HG03571 (cell line): ENCODE measurements around the gene CDK18.

ENCODE experiments used
- ATAC-seq: cut with Tn5 transposase; IDR thresholded peaks from one replicate; pipeline ENCODE4 v1.9.1; 2021; ENCODE audit not compliant: unreplicated experiment

The CDK18 gene

DNA sequence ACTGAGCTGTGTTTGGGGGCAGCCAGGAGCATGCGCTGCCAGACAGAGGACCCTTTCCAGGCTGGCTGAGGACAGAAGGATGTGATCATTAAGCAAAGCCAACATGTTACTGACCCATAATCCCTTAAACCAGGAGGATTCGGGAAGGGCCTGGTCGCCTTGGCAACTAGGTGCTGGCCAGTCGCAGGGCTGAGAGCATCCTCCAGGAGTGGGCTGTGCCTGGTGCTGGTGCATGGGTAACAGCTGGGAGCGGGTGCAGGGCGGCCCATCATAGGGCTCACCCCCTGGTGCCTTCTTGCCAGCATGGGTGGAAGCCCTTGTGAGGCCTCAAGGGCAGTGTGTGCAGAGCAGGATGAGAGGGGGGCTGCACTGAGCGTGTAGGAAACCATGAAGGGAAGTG lies 17.2 kb downstream of the CDK18 start:
- no peak for ATAC-seq

DNA sequence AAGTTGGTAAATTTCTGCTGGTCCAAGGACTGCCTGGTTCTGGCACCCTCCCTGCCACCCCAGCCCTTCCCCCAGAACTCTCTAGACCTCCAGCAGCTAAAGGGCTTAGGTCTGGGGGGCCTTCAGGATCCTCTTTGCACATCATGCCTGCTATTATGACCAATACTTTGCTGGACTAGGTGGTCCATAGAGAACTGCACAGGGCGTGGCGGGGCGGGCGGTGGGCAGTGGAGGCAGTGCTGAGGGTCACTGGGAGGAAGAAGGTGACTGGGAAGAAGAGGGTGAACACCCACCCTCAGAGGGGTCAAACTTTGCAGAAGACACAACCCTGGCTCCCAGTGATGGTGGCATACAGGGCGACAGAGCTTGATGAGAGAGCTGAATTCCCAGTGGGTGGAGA lies 18.2 kb downstream of the CDK18 start:
- ATAC-seq = no peak

DNA sequence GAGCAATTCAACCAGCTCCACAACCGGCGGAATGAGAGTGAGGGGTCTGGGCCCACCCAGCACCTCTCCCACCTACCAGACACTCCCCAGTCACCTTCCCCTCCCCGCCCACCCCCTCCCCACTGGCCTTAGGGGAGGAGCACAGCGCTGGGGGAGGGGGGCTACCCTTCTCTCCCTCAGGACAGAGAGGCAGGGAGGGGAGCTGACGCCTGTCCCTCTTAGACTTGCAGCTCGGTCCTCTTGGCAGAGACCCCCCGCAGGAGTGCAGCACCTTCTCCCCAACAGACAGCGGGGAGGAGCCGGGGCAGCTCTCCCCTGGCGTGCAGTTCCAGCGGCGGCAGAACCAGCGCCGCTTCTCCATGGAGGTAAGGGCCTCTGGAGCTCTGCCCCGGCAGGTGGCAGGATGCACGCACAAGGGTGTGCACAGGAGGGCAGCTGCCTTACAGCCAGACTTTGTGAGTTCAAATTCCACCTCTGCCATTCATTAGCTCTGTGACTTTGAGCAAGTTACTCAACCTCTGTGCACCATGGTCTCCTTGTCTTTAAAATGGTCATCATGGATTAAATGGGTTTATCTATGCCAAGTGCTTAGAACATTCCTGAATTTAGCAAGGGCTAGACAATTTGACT lies 18.9 kb downstream of the CDK18 start:
- no peak for ATAC-seq

DNA sequence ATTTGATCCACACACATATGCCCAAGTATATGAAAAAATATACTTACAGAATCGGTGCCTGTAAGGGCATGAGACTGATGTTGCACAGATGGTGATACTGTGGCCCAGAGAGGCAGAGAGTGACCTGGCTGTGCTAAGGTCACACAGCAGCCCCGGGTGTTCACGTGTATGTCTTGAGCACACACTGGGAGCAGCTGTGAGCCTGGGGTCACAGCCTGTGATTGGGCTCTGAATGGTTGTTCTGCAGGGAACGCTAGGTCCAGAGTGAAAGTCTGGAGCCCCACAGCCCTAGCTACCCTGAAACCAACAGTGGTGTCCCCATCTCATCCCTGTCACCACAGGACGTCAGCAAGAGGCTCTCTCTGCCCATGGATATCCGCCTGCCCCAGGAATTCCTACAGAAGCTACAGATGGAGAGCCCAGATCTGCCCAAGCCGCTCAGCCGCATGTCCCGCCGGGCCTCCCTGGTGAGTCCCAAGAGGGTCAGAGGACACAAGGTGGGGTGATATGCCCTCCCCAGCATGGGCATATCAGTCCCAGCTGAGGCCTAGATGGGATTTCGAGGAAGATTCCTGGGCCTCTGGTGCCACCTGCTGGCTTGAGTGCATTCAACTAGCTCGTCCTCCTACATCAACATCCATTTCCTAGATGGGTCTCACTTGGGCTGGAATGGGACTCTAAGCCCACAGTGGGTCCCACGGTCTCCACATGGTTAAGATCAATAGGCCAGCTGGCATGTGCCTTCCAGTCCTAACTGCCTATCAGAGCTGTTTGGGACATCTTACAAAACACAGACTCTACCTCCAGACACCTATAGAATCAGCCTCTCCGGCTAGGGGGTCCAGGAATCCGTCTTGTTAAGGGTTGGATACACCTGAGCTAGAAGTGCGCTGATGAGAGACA lies 19.7 kb downstream of the CDK18 start:
- ATAC-seq = no peak

DNA sequence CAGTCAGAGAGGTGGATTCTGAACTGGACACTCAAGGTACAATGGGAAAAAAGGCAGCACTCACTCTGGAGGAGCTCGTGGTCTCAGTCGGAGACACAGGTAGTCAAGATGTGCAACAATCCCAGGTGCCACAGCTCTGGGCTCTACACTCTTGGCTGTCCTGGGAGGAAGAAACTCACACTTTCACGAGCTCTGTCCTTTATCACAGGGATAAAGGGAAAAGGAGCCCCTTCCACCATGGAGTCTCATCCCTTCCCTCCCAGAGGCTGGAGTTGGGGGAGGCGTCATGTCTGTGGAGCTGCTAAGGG lies 20.3 kb downstream of the CDK18 start:
- ATAC-seq = no peak

DNA sequence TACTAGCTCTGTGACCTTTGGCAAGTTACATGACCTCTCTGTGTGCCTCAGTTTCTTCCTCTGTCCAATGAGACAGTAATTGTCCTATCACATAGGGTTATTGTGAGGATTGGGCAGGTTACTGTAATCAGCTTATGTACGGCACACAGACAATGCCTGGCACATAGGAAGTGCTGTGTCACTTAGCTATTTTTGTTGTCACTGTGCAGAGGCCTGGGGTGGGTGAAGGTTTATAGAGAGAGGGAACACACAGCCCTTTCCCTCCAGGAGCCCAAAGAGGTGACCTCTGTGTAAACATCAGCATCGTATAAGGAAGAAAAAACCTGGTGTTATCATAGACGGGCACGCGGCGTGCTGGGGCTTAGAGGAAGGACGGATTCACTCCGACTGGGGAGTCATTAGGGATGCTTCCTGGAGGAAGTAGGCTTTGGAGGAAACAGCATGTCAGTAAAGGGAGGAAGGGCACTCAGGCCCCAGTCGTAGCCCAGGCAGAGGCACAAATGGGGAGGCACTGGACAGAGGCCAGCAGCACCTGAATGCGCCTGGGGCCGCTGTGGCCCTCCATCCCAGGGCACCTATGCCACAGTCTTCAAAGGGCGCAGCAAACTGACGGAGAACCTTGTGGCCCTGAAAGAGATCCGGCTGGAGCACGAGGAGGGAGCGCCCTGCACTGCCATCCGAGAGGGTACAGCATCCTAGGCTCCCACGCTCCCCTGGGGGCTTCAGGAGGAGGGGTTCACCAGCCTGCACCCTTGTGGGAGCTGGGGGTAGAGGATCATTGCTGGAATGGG lies 21.2 kb downstream of the CDK18 start:
- no peak for ATAC-seq

DNA sequence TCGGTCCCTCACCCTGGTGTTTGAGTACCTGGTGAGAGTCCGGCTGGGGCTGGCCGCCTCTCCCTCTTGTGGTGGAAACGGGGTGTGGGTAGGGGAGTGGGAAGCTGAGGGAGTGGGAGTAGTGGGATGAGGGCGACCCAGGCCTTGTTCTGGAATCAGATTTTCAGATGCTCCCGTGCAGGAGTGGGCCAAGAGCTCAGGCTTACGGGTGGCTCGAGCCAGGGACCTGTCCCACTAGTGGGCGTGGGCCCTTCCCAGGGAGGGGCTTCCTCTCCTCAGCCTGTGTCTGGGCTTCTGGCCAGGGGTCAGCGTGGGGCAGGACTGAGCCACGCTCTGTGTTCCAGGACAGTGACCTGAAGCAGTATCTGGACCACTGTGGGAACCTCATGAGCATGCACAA lies 22.0 kb downstream of the CDK18 start:
- ATAC-seq = no peak

DNA sequence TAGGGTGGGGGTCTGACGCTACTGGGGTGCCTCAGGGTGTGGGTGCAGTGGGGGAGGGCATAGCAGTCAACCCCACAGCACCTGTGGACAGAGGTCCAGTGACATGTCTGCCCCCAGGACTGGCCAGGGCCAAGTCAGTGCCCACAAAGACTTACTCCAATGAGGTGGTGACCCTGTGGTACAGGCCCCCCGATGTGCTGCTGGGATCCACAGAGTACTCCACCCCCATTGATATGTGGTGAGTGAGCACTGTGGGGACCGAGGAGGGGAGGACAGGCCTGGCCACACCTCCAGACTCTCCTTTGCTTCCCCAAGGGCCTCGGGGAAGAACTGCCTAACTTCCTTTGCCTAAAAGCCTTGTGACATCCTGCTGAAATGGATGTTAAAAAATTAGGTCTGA lies 23.5 kb downstream of the CDK18 start:
- ATAC-seq = no peak

DNA sequence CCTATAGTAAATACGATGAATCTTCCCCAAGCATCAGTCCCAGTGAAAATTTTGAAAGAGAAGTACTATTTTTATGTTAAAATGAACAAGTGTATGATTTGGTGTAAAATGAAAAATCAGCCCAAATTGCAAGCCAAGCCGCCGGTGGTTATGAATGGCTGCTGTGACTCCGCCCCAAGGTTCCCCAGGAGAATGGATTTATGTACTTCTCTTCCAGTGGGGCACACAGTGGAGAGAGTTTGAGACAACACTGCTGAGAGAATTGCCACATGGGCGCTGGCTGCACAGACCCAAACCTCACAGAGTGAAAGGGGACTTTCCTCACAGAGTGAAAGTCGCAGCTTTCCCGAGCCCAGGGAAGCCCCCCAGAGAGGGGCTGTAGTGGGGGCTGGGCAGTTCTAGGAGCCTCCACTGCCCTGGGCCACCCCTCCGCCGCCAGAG lies 24.0 kb downstream of the CDK18 start:
- no peak for ATAC-seq

DNA sequence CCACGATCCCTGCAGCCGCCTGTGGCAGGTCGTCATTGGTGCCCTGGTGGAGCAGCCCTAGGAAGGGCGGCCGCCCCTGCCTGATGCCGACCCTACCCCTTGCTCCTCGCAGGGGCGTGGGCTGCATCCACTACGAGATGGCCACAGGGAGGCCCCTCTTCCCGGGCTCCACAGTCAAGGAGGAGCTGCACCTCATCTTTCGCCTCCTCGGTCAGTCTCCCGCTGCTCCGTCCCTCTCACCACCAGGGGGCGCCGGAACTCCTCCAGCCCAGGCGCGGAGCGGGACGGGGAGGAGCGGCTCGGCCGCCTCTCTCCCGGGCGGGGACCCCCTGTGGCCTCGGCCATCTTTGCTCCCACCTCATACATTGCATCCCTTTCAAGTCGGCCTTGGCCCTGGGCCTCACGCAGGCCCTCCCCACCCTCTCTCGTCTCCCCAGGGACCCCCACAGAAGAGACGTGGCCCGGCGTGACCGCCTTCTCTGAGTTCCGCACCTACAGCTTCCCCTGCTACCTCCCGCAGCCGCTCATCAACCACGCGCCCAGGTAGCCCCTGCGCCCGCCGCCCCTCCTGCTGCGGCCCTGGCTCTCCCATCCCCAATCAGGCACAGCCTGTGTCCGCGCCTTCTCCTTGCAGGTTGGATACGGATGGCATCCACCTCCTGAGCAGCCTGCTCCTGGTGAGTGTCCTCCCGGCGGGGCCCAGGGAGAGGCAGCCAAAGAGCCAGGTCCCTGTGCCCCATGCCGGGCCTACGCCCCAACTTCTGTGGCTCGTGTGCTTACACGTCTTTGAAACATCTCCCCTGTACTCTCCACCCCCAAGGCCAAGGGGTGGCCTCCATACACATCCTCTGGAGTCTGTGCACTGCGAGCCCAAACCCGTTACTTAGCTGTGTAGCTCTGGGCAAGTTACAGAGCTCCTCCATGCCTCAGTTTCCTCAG lies 24.7 kb downstream of the CDK18 start:
- ATAC-seq = no peak

DNA sequence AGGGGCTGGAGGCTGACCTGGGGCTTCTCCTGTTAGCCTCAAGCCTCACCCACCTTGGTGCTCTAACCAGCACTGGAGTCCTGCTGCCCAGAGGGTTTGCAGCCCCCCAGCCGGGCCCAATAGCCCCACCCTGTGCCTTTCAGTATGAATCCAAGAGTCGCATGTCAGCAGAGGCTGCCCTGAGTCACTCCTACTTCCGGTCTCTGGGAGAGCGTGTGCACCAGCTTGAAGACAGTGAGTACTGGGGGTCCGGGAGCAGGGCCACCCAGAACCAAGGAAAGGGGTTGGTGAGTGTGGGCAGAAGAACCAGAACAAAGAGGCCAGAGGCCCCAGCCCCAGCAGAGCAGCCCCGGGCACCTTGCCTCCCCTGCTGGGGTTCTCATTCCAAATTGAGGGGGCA lies 25.6 kb downstream of the CDK18 start:
- no peak for ATAC-seq

DNA sequence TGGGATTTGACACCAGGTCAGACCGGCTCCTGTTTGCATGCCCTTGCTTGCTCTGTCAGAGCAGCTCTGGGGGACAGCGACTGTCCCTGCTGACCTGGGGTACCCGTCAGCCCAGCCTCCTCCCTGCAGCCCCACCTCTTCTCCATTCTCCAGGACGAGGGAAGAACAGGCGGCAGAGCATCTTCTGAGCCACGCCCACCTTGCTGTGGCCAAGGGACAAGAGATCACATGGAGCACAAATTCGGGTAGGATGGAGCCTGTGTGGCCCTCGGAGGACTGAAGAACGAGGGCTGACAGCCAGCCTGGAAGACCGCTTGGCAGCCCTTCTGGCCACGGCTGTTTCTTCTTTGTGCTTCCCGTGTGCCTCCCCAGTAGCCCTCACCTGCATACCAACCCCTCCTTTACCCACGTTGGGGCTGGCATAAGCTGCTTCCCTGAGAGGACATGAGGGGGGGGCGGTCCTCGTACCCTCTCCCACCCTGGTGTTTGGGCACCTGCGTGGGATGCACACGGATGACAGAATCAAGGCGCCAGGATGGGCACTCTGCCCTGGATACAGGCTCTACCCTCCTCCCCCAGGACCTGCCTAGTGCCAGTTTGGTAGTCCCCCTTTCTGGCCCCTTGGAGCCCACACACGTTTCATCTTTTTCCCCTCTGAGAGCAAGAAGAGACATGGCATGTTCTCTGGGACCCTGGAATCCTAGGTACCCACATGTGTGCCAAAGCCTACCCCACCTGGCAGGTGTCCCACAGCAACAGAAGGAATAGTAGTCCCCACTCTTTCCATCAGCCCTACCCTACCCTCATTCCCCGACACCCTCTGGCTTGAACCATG lies 26.9 kb downstream of the CDK18 start:
- ATAC-seq = no peak

DNA sequence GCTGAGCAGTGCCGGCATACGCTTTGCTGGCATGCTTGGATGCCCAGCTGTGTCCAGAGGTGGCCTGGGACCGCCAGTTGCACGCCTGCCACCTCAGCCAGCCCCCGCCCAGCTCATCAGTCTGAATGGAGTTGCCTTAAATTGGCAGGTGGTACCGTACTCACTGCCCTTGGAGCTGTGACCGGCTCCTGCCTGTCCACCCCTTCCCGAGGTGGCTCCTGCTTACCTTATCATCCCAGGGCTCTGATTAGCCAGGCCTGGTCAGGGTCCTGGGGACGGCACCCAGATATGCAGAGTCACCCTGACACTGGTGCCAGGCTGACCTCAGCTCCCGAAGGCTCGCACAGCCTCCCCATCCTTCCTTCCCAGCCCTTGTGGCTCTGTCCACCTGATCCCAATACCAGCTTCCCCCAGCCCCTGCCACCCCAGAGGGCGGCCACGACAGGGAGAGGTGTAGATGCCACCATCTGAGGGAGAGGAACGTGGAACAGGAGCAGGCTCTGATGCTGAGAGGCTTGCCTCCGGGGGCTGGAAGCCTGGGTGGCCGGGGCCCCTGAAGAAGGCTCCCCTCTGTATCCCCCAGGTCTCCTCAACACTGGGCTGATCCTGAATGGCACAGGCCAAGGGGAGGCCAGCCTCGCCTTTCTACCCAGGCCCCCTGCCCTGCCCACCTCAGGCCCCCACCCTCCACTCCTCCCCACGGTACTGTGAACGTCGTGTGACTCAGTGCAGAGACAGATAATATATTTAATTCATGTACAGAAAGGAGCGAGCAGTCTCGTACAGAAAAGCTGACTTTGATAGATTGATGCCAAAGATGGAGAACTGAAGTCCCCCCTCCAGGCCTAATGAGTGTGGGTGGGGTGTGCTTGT lies 27.8 kb downstream of the CDK18 start:
- ATAC-seq = no peak

DNA sequence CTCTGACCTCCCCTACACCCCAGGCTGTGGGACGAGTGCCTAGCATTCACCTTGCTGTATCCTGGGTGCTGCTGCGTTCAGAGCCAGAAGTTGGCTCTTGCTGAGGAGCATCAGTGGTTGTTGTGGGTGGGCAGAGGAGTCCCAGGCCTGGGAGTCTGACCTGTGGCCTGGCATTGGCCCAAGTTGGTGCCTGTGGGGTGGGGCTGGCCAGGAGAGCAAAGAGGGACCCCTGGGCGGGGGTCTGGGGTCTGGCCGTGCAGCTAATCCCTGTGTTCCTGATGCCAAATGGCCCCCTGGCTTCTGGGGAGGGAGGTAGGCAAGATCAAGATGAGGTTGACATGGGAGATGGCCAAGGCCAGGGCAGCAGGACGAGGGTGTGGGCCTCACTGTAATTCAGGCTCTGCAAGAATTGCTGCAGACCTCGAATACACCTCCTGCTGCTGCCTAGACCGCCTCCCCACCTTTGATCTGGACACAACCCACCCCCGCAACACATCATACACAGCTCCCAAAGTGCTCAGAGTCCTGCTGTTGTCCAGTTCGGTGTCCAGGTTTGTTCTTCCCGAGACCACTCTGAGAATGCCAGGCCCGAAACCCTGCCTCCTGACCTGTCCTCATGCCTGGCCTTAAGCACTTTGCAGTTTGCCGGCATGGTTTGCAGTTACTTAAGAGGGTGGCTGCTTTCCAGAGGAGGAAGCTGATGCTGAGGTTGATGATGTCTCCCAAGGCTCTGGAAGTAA lies 28.7 kb downstream of the CDK18 start:
- no peak for ATAC-seq

DNA sequence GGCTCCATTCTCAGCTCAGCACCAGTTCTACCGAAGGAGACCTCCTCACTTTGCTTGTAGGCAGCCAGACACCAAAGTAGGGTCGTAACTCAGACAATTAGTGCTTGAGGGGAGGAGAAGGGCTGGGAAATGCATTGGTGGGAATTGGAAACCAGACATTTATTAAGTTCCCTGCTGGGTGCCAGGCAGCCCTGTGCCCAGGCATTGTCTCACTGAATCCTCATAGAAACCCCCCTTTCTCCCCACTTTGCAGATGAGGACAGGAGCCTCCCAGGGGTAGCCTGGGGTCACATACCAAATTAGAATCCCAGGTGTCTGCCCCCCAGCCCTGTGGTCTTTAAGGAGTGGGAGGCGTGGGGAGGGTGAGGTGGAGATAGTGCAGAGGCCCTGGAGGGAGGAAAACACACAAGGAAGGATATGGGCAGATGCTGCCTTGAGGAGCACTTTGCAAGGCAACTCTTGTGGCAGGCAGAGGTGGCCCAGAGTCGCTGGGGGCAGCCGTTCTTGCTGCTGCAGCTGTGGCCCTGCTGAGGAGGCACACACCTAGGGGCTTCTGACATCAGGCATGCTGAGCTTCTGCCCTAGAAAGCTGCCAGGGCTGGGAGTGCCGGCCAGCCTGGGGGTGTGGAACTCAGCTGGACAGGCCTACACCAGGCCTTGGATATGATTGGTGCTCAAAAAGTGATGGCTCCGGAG lies 29.4 kb downstream of the CDK18 start:
- ATAC-seq = no peak

DNA sequence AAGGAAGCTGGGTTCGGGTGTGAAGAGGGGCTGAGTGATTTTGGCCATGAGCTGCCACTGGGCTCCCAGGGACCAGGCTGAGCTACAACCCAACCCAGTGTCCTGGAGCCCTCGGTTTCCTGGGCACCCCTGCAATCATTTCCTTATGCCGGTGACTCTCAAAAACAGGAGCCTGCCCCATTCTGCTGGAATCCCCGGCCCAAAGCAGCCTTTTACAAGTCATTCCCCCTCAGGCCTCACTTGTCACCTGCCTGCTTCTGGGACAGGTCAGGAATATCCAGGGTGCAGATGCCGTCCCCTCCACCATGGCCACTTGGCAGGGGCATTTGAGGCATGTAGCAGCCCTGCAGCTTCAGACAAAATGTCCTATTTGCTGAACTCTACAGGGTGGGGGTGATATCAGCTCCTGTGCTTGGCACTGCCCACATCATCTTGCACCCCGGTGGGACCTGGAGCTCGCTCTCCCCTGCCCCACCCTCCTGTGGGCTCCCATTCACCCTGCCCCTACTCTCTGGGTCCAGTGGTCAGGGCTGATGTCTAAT lies 30.0 kb downstream of the CDK18 start:
- no peak for ATAC-seq

DNA sequence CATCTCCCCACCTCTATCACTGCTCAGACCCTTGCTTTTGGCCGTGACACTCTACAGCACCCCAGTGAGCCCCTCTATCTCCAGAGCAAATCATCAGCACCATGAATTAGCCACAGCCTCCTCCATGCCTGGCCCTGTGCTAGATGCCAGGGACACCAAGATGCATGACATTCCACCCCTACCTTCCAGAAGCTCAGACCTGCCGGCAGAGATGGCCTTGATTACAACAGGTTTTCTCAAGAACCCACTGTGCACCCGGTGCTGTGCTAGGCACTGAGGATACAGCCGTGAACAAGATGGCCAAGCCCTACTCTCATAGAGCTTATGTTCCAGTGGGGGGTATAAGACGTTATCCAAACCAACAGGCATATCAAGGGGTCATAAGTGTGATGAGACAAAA lies 30.6 kb downstream of the CDK18 start:
- no peak for ATAC-seq
